Psoas muscle (tissue), 8 donors: ENCODE measurements around the gene DAB2IP. TPM values are rescaled to one million over a fixed set of nuclear protein-coding genes. Genes with fewer than 3 reads are reported as not detected.

Experiments
- ATAC-seq, 4 donors: fragments of 200-7000 bp; cut with Tn5 transposase; one replicate each; pipeline ENCODE4 v1.9.1; 2020; ENCODE audit warnings: moderate library complexity in 3 of 4, mild to moderate bottlenecking in 2 of 4
- DNase-seq, 2 donors: peaks; one replicate each; pipeline ENCODE4 v3.0.0-alpha.2; 2020
- H3K27ac ChIP-seq: fragments of 200-600 bp; one replicate; pipeline ENCODE4 v1.8.0; 2022
- H3K27me3 ChIP-seq, 3 donors: fragments of 200-600 bp in 1 of 3; one replicate each; pipeline versions ENCODE4 v1.6.1 to v1.8.0; 2013 to 2022; ENCODE audit warnings: low read length in 2 of 3, mild to moderate bottlenecking in 2 of 3, moderate library complexity in 1 of 3; ENCODE audit not compliant: insufficient read depth in 3 of 3
- H3K36me3 ChIP-seq, 2 donors: fragments of 200-600 bp in 1 of 2; one replicate each; pipeline versions ENCODE4 v1.6.1 to v1.8.0; 2013 to 2022; ENCODE audit warnings: low read depth in 1 of 2, mild to moderate bottlenecking in 1 of 2, moderate library complexity in 1 of 2; ENCODE audit not compliant: insufficient read depth in 1 of 2
- H3K4me1 ChIP-seq: fragments of 200-600 bp; one replicate; pipeline ENCODE4 v1.8.0; 2022
- H3K4me3 ChIP-seq: fragments of 200-600 bp; one replicate; pipeline ENCODE4 v1.8.0; 2022; ENCODE audit warnings: mild to moderate bottlenecking
- H3K9me3 ChIP-seq: fragments of 200-600 bp; one replicate; pipeline ENCODE4 v1.8.0; 2022
- WGBS, 3 donors: extraction: QIAGEN DNeasy Blood & Tissue Kit; methylation state at CpG; one replicate each; pipeline versions ENCODE4 v1.1.6 to v1.1.7; 2013; 5-methylcytosine and 5-hydroxymethylcytosine counted together
- intact Hi-C, 2 donors: fragments of 100-400 bp; cut with DNase I; formaldehyde crosslinking; loops; one replicate each; pipeline versions ENCODE4 v1.11.0 to v1.14.2; 2022
- polyA plus RNA-seq, 3 donors: library from polyadenylated mRNA; stranded (reverse); fragments of 200-250 nt; gene quantifications; one replicate each; pipeline ENCODE4 v1.2.3, GENCODE V29; 2013
- total RNA-seq, 4 donors: library from RNA; stranded (reverse); fragmentation: NEBNext Ultra II Directional in 2 of 4; extraction: Animal tissue kit (Norgen Biotek cat#: 25700) in 2 of 4; gene quantifications; one replicate each; pipeline versions ENCODE4 v1.2.1 to v1.2.4, GENCODE V29; 2021 to 2023
- TF ChIP-seq, protein P1 (sequence below): fragments of 200-600 bp; IDR thresholded peaks from one replicate; pipeline ENCODE4 v1.8.0; 2022; ENCODE audit warnings: antibody characterized with exemption
- donor health status: healthy with polysubstance abuse.
- donor health status: DM: no; HTN: no; CAD: no; lungs with moderate emphysema.
- donor health status: Bipolar disorder and iron deficiency.
- donor health status: healthy.
- donor health status: DM: yes; HTN: yes; CAD: no.
- donor health status: DM: no; HTN: no; CAD: no.
- donor health status: DM: no; HTN: no; CAD: no.
- donor health status: DM: yes; HTN: yes; CAD: no.

Gene DAB2IP
- total and polyA plus RNA-seq, 7 donors, result 14.1 to 66.2 (median 33.4) TPM

DNA sequence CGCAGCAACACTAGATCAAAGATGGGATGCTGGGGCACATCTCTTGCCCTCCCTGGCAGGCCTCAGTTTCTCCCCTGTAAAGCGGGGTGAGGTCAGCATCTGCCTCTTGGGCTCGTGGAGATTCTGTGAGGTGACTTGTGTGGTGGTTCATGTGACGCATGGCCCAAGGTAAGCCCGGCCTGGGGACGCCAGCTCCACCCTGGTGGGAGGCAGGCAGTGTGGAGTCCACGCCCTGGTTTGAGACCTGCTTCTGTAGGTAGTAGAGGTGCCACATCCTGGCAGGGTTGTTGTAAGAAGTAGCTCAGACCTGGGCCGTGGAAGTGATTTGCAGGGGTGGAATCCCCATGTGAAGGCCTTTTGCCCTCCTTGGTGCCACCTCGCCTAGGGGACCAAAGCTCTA is 101.5 kb downstream of the DAB2IP start:
- Histone ChIP-seq H3K4me3 (no peak overlapping the region), H3K9me3 (no peaks in the 10 kb centered on the region), H3K27ac (peak overlapping the region; percentile 9), H3K4me1 (peaks cover 90% of the 10 kb centered on the region), H3K36me3 (peaks cover 0 to 11% of the 10 kb centered on the region in 2 donors), H3K27me3 (no peaks in the 10 kb centered on the region)
- ATAC-seq (no peak), DNase-seq (no peak)
- TF ChIP-seq, protein P1, sequence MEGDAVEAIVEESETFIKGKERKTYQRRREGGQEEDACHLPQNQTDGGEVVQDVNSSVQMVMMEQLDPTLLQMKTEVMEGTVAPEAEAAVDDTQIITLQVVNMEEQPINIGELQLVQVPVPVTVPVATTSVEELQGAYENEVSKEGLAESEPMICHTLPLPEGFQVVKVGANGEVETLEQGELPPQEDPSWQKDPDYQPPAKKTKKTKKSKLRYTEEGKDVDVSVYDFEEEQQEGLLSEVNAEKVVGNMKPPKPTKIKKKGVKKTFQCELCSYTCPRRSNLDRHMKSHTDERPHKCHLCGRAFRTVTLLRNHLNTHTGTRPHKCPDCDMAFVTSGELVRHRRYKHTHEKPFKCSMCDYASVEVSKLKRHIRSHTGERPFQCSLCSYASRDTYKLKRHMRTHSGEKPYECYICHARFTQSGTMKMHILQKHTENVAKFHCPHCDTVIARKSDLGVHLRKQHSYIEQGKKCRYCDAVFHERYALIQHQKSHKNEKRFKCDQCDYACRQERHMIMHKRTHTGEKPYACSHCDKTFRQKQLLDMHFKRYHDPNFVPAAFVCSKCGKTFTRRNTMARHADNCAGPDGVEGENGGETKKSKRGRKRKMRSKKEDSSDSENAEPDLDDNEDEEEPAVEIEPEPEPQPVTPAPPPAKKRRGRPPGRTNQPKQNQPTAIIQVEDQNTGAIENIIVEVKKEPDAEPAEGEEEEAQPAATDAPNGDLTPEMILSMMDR, result no peak
- intact Hi-C loops, result no loop called here
- 90 to 96% (median 93%) methylated on average over 9 of the region's 9 CpGs for WGBS, 3 donors

DNA sequence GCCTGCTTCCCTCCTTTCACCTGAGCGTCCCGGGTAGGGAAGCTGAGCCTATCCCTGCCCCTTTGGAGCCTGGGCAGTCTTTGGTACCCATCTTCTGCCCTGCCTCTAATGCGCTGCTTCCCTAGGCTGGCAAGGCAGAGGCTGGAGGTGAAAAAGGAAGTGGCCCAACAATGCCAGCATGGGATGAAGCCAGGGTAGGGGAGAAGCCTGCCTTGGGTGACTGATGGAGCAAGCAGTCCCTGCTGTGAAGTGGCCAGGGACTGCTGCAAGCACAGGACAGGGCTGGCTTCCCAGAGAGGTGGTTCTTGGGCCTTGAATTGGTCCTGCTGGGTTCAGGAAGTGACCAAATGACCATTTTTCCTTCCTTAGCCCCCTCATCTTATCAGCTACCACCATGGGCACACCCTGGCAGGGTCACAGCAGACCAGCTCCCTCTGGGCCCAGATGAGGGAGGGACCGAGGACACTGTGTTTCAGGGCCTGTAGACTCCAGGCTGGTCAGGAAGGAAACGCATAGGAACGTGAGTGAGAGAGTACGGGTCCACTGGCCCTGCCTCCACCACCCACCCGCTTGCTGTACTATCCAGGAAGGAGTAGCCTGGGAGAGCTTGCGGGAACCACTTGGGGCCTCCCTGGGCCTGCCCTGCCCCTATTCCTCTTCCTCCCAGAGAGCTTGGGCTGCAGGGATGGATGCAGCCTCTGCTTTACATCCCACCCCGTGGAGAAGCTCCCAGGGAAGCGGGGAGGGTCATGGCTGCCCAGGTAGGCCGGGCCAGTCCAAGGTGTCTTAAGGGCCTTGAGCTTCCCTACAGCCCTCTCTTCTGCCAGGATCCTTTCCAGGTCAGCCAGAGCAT is 102.6 kb downstream of the DAB2IP start:
- 69 to 77% (median 72%) methylated on average over 12 of the region's 12 CpGs for whole genome bisulfite sequencing, 3 donors
- peak in 1 of 4 donors; percentile 7 for ATAC-seq
- TF ChIP-seq, protein P1, result no peak
- Histone ChIP-seq H3K4me3 (no peak overlapping the region), H3K27ac (peak overlapping the region; percentile 21), H3K4me1 (peaks cover 79% of the 10 kb centered on the region), H3K36me3 (peaks cover under 1 to 22% of the 10 kb centered on the region in 2 donors), H3K27me3 (no peaks in the 10 kb centered on the region), H3K9me3 (no peaks in the 10 kb centered on the region)
- intact Hi-C loops, result no loop called here
- no peak for DNase-seq

DNA sequence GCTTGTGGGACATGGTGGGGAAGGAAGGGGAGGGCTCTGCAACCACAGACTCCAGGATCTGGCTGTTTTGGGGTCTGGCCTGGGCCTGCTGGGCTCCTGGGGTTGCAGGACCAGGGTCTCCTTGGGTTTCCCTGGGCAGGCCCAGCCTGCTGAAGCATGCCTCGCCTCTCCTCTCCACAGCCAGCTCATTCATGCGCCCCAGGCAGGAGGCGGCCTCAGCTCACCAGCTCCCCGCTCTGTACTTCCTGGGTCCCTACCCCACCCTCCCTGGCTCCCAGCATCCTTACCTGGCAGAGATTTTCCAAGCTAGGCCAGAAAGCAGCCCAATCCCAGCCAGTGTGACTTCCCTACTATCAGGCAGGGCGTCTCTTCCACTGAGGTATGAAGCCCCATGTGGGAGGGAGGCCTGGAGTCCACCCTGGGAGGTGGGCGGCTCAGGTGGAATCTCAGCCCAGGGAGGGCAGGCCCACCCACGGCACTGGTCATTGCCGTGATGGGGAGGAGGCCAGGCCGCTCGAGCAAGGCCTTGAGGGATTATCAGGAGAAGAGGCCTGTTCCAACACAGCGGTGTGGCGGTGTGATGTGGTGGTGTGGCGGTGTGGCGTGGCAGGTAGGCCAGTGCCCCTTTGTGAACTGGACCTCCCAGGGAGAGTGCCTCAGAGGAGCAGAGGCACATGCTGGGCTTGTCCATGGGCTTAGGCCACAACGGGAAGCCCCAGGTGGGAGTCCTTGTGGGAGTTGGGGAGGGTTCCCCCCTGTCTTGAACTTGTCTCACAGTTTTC is 103.4 kb downstream of the DAB2IP start:
- Histone ChIP-seq H3K27me3 (no peaks in the 10 kb centered on the region), H3K9me3 (no peaks in the 10 kb centered on the region), H3K27ac (no peak overlapping the region), H3K4me3 (no peak overlapping the region), H3K36me3 (peaks cover 2 to 30% of the 10 kb centered on the region in 2 donors), H3K4me1 (peaks cover 71% of the 10 kb centered on the region)
- DNase-seq (no peak), ATAC-seq (no peak)
- TF ChIP-seq, protein P1, result no peak
- intact Hi-C loops, result no loop called here
- WGBS, 3 donors, result 78 to 87% (median 83%) methylated on average over 13 to 15 of the region's 15 CpGs

DNA sequence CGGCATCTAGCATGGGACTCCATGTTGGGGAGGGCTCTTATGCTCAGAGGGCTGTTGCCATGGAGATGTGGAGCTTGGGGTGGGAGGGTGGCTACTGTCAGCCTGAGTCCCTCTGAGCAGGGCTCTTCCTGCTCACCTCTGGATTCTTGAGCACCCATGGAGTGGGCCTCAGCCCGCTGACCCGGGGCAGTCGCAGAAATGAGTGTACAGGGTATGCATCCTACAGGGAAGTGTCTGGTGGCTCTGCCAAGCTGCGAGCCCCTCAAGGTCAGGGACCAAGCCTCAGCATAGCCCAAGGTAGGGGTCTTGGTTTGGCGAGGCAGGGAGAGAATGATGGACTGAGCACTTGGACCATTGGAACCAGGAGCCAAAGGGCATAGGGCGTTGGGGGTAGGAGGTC is 104.1 kb downstream of the DAB2IP start:
- peaks cover 2 to 37% of the 10 kb centered on the region in 2 donors for H3K36me3 ChIP-seq
- WGBS, 3 donors, result 86 to 94% (median 92%) methylated on average over 7 of the region's 7 CpGs
- no peaks in the 10 kb centered on the region for H3K27me3 ChIP-seq
- no peak overlapping the region for H3K4me3 ChIP-seq
- TF ChIP-seq, protein P1, result no peak
- intact Hi-C loops, result no loop called here
- no peak overlapping the region for H3K27ac ChIP-seq
- H3K4me1 ChIP-seq, result peaks cover 65% of the 10 kb centered on the region
- DNase-seq (no peak), ATAC-seq (no peak)
- H3K9me3 ChIP-seq, result no peaks in the 10 kb centered on the region
